ENCODE measurements around the gene PADI1.

The PADI1 gene

GRCh38 chr1:17204546-17205440 lies at the start of gene PADI1:
TSS of gene PADI1 (plus strand) at chr1:17205128. CDS start at chr1:17205218, 90 bp downstream.
- DNase-seq (ENCODE audit: low read depth in 4 of 4, low spot score in 1 of 4): no peak

- no peak for DNase-seq (ENCODE audit: low read depth in 4 of 4, low spot score in 1 of 4)
Observed at GRCh38 chr1:17155257-17155920, 49.5 kb upstream of the PADI1 start.

GRCh38 chr1:17156108-17156507 lies 48.8 kb upstream of the PADI1 start:
- no peak for DNase-seq (ENCODE audit: low read depth in 4 of 4, low spot score in 1 of 4)

GRCh38 chr1:17158961-17159360 lies 46.0 kb upstream of the PADI1 start:
- DNase-seq (ENCODE audit: low read depth in 4 of 4, low spot score in 1 of 4): no peak

GRCh38 chr1:17161137-17161740 lies 43.7 kb upstream of the PADI1 start:
- no peak for DNase-seq (ENCODE audit: low read depth in 4 of 4, low spot score in 1 of 4)

- no peak for DNase-seq (ENCODE audit: low read depth in 4 of 4, low spot score in 1 of 4)
Observed at GRCh38 chr1:17161926-17162800, 42.8 kb upstream of the PADI1 start.

- DNase-seq (ENCODE audit: low read depth in 4 of 4, low spot score in 1 of 4): no peak
Observed at GRCh38 chr1:17162941-17163340, 42.0 kb upstream of the PADI1 start.

GRCh38 chr1:17163371-17163770 lies 41.6 kb upstream of the PADI1 start:
- no peak for DNase-seq (ENCODE audit: low read depth in 4 of 4, low spot score in 1 of 4)

GRCh38 chr1:17163789-17164666 lies 40.9 kb upstream of the PADI1 start:
- DNase-seq (ENCODE audit: low read depth in 4 of 4, low spot score in 1 of 4): no peak

- no peak for DNase-seq (ENCODE audit: low read depth in 4 of 4, low spot score in 1 of 4)
Observed at GRCh38 chr1:17165823-17166222, 39.1 kb upstream of the PADI1 start.

GRCh38 chr1:17167041-17167785 lies 37.7 kb upstream of the PADI1 start:
- DNase-seq (ENCODE audit: low read depth in 4 of 4, low spot score in 1 of 4): no peak

GRCh38 chr1:17167786-17168090 lies 37.2 kb upstream of the PADI1 start:
- DNase-seq (ENCODE audit: low read depth in 4 of 4, low spot score in 1 of 4): no peak

- no peak for DNase-seq (ENCODE audit: low read depth in 4 of 4, low spot score in 1 of 4)
Observed at GRCh38 chr1:17168091-17168876, 36.6 kb upstream of the PADI1 start.

- DNase-seq (ENCODE audit: low read depth in 4 of 4, low spot score in 1 of 4): no peak
Observed at GRCh38 chr1:17170571-17170970, 34.4 kb upstream of the PADI1 start.

- DNase-seq (ENCODE audit: low read depth in 4 of 4, low spot score in 1 of 4): no peak
Observed at GRCh38 chr1:17173217-17173616, 31.7 kb upstream of the PADI1 start.

GRCh38 chr1:17176306-17177061 lies 28.4 kb upstream of the PADI1 start:
- no peak for DNase-seq (ENCODE audit: low read depth in 4 of 4, low spot score in 1 of 4)

GRCh38 chr1:17177651-17178050 lies 27.3 kb upstream of the PADI1 start:
- DNase-seq (ENCODE audit: low read depth in 4 of 4, low spot score in 1 of 4): no peak
